ENCODE measurements around the gene FBXO45.

GRCh38 chr3:196599734-196600128, 31.3 kb downstream of the FBXO45 start:
- TF ChIP-seq SUZ12 (IDR thresholded peaks at IDR 0.05; ENCODE audit: unreplicated experiment) (no peak), CTCF (IDR thresholded peaks at IDR 0.05 in 2 of 3, conservative IDR thresholded peaks at IDR 0.05 in 1 of 3; ENCODE audit: control insufficient read depth in 2 of 3, extremely low read depth in 1 of 3, insufficient read depth in 1 of 3, low read depth in 3 of 3, low read length in 3 of 3) (no peak)
